ENCODE results near the gene ACVRL1.
A peak's percentile ranks its signal among the peaks of the same experiment; 100 is the strongest.

Gene ACVRL1

GRCh38 chr12:51926064-51926632 is 18.8 kb downstream of the ACVRL1 start:
- WGBS, 2 donors (ENCODE audit: extremely low coverage in 2 of 2, insufficient read length in 2 of 2, insufficient replicate concordance in 1 of 2), result no CpG with 5 or more reads among the region's 8 CpGs
- H2BK15ac ChIP-seq (ENCODE audit: low read length), result no peak overlapping the region

DNA sequence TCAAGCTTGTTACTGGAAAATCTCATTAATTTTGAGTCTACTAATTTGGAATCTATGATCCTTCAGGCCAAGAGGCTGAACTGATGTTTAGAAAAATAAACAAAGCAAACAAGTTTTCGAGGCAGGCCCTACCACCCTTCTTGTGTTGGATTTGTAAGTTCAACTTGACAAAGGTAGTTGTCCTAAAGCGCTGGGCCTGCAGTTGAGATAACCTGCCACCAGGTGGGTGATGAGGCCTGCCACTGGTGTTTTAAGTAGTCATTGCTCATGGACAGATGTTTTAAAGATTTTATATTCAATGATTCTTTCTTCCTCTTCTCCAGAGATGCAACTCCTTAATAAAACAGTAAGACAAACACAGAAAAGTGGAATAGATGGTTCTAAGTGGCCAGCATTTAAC is 19.4 kb downstream of the ACVRL1 start:
- H2BK15ac ChIP-seq (ENCODE audit: low read length), result no peak overlapping the region
- H3K79me1 ChIP-seq (ENCODE audit: low read depth, low read length), result no peaks in the 10 kb centered on the region
- H2BK12ac ChIP-seq (ENCODE audit: low read length), result no peak overlapping the region
- no peak overlapping the region for H3K14ac ChIP-seq (ENCODE audit: low read length)
- H3K4me1 ChIP-seq (ENCODE audit: control insufficient read depth in 2 of 2, insufficient read depth in 1 of 2, low read depth in 1 of 2, low read length in 2 of 2), result peaks cover 0 to 4% of the 10 kb centered on the region in 2 donors
- H2BK120ac ChIP-seq (ENCODE audit: low read depth, low read length), result no peak overlapping the region
- no peak overlapping the region for H3K9ac ChIP-seq (ENCODE audit: low read depth, low read length, poor library complexity)
- WGBS, 2 donors (ENCODE audit: extremely low coverage in 2 of 2, insufficient read length in 2 of 2, insufficient replicate concordance in 1 of 2), result no CpG with 5 or more reads among the region's 2 CpGs
- no peak overlapping the region for H3K4ac ChIP-seq (ENCODE audit: low read length)
- H2BK5ac ChIP-seq (ENCODE audit: low read length), result no peak overlapping the region
- no peaks in the 10 kb centered on the region for H3K36me3 ChIP-seq (replicated peaks in 1 of 2; ENCODE audit: control insufficient read depth in 2 of 2, insufficient read depth in 2 of 2, low read length in 2 of 2)
- no peak overlapping the region for H4K91ac ChIP-seq (ENCODE audit: low read depth, low read length, poor library complexity)
- no peak overlapping the region for H3K23ac ChIP-seq (ENCODE audit: low read depth, low read length, poor library complexity)
- H3K27me3 ChIP-seq (ENCODE audit: control insufficient read depth in 3 of 3, insufficient read depth in 3 of 3, low read depth in 1 of 3, low read length in 3 of 3), result peaks cover 0 to 30% (median 2%) of the 10 kb centered on the region in 3 experiments
- no peak overlapping the region for H4K8ac ChIP-seq (ENCODE audit: low read depth, low read length)
- no peak overlapping the region for H2AFZ ChIP-seq (ENCODE audit: low read length)
- no peak overlapping the region for H3K4me3 ChIP-seq (ENCODE audit: low read length in 2 of 2)
- H3K18ac ChIP-seq (ENCODE audit: low read length), result no peak overlapping the region
- H3K27ac ChIP-seq (replicated peaks; ENCODE audit: low read length), result no peak overlapping the region
- H3K9me3 ChIP-seq (replicated peaks in 1 of 2; ENCODE audit: control insufficient read depth in 2 of 2, insufficient read depth in 1 of 2, low read depth in 1 of 2, low read length in 2 of 2), result no peaks in the 10 kb centered on the region
- no peak for DNase-seq (ENCODE audit: low spot score)
- H2AK5ac ChIP-seq (ENCODE audit: low read depth, low read length), result no peak overlapping the region
- no peak overlapping the region for H3K4me2 ChIP-seq (ENCODE audit: insufficient read depth, low read length, poor library complexity, severe bottlenecking)

More at GRCh38 chr12:51926064-51926632, 18.8 kb downstream of the ACVRL1 start:
- Histone ChIP-seq H3K4me2 (ENCODE audit: insufficient read depth, low read length, poor library complexity, severe bottlenecking) (no peak overlapping the region), H2BK5ac (ENCODE audit: low read length) (no peak overlapping the region), H2AFZ (ENCODE audit: low read length) (peak overlapping the region; percentile 32), H4K91ac (ENCODE audit: low read depth, low read length, poor library complexity) (no peak overlapping the region), H3K23ac (ENCODE audit: low read depth, low read length, poor library complexity) (no peak overlapping the region), H3K18ac (ENCODE audit: low read length) (no peak overlapping the region), H3K4me3 (ENCODE audit: low read length in 2 of 2) (no peak overlapping the region), H3K4ac (ENCODE audit: low read length) (no peak overlapping the region), H3K27me3 (ENCODE audit: control insufficient read depth in 3 of 3, insufficient read depth in 3 of 3, low read depth in 1 of 3, low read length in 3 of 3) (peaks cover 0 to 30% (median 2%) of the 10 kb centered on the region in 3 experiments), H3K27ac (replicated peaks; ENCODE audit: low read length) (no peak overlapping the region), H3K9ac (ENCODE audit: low read depth, low read length, poor library complexity) (no peak overlapping the region), H3K36me3 (replicated peaks in 1 of 2; ENCODE audit: control insufficient read depth in 2 of 2, insufficient read depth in 2 of 2, low read length in 2 of 2) (no peaks in the 10 kb centered on the region), H2BK120ac (ENCODE audit: low read depth, low read length) (no peak overlapping the region), H2AK5ac (ENCODE audit: low read depth, low read length) (no peak overlapping the region), H2BK12ac (ENCODE audit: low read length) (no peak overlapping the region), H3K14ac (ENCODE audit: low read length) (no peak overlapping the region), H3K4me1 (ENCODE audit: control insufficient read depth in 2 of 2, insufficient read depth in 1 of 2, low read depth in 1 of 2, low read length in 2 of 2) (peaks cover 4 to 7% of the 10 kb centered on the region in 2 donors), H3K79me1 (ENCODE audit: low read depth, low read length) (no peaks in the 10 kb centered on the region), H4K8ac (ENCODE audit: low read depth, low read length) (no peak overlapping the region), H3K9me3 (replicated peaks in 1 of 2; ENCODE audit: control insufficient read depth in 2 of 2, insufficient read depth in 1 of 2, low read depth in 1 of 2, low read length in 2 of 2) (no peaks in the 10 kb centered on the region)
- no peak for DNase-seq (ENCODE audit: low spot score)

DNA sequence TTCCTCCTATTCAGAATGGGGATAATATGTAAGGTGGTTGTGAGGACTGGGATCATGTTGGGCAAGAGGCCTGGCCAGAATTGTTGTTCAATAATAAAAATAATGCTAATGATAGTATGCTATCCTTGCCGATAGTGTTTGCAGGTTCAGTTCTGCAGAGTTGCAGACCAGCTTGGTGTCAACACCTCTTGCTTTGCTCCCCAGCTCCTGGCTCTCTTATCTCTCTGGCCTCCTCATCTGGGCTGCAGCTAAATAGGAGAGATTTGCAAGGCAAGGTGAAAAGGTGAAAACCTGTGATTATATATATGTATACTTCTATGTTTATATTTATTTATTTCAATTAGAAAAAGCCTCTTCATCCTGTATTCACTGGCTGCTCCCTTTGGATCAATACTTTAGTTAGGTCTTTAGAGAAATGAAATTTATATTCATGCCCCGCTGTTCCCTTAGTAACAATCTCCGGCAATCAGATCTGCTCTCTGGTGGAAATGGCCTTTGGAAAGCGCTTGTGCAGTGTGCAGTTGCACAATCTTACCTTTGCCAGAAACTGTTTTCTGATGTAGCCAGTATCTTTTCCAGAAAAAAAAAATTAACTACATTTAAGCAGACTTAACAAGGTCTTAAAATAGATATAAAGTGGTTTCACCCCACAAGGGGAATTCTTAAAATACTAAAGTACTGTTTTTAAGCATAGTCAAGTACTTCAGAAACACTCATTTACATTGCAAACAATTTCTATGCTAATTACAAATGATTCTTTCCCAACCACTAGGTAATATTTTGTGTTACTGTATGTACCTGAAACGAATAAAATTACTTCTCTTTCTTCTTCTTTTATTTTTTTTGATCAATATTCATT is 25.1 kb downstream of the ACVRL1 start:
- H3K4ac ChIP-seq (ENCODE audit: low read length), result no peak overlapping the region
- no peak overlapping the region for H2BK15ac ChIP-seq (ENCODE audit: low read length)
- H3K27ac ChIP-seq (replicated peaks; ENCODE audit: low read length), result no peak overlapping the region
- no peaks in the 10 kb centered on the region for H3K79me1 ChIP-seq (ENCODE audit: low read depth, low read length)
- H3K18ac ChIP-seq (ENCODE audit: low read length), result no peak overlapping the region
- H3K27me3 ChIP-seq (ENCODE audit: control insufficient read depth in 3 of 3, insufficient read depth in 3 of 3, low read depth in 1 of 3, low read length in 3 of 3), result peaks cover 0 to 21% (median 0%) of the 10 kb centered on the region in 3 experiments
- H2BK5ac ChIP-seq (ENCODE audit: low read length), result no peak overlapping the region
- H3K4me1 ChIP-seq (ENCODE audit: control insufficient read depth in 2 of 2, insufficient read depth in 1 of 2, low read depth in 1 of 2, low read length in 2 of 2), result no peaks in the 10 kb centered on the region
- no peak overlapping the region for H3K23ac ChIP-seq (ENCODE audit: low read depth, low read length, poor library complexity)
- H3K36me3 ChIP-seq (replicated peaks in 1 of 2; ENCODE audit: control insufficient read depth in 2 of 2, insufficient read depth in 2 of 2, low read length in 2 of 2), result no peaks in the 10 kb centered on the region
- no peak overlapping the region for H3K4me3 ChIP-seq (ENCODE audit: low read length in 2 of 2)
- H3K14ac ChIP-seq (ENCODE audit: low read length), result no peak overlapping the region
- H3K9me3 ChIP-seq (replicated peaks in 1 of 2; ENCODE audit: control insufficient read depth in 2 of 2, insufficient read depth in 1 of 2, low read depth in 1 of 2, low read length in 2 of 2), result no peaks in the 10 kb centered on the region
- no peak overlapping the region for H4K8ac ChIP-seq (ENCODE audit: low read depth, low read length)
- H2BK120ac ChIP-seq (ENCODE audit: low read depth, low read length), result no peak overlapping the region
- H2AK5ac ChIP-seq (ENCODE audit: low read depth, low read length), result no peak overlapping the region
- no peak overlapping the region for H4K91ac ChIP-seq (ENCODE audit: low read depth, low read length, poor library complexity)
- H2BK12ac ChIP-seq (ENCODE audit: low read length), result no peak overlapping the region
- H2AFZ ChIP-seq (ENCODE audit: low read length), result no peak overlapping the region
- H3K9ac ChIP-seq (ENCODE audit: low read depth, low read length, poor library complexity), result no peak overlapping the region
- WGBS, 2 donors (ENCODE audit: extremely low coverage in 2 of 2, insufficient read length in 2 of 2, insufficient replicate concordance in 1 of 2), result no CpG with 5 or more reads among the region's 5 CpGs
- no peak for DNase-seq (ENCODE audit: low spot score)
- H3K4me2 ChIP-seq (ENCODE audit: insufficient read depth, low read length, poor library complexity, severe bottlenecking), result no peak overlapping the region

DNA sequence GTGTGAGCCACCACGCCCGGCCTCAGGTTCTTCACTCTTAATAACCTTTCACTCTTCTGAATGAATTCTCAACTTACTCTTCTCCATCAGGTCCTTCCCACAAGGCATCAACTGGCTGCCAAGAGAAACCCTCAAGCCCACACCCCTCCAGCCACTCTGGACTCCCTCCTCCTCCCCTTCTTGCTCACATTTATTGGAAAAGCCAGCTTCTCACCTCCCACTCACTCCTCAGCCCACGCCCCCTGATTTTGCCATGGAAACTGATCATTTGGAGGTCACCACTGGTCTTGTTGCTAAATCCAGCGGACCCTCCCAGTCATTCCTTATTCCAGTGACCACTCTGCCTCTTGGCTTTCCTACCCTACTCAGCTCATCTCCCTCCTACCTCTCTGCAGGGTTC is 26.8 kb downstream of the ACVRL1 start:
- Histone ChIP-seq H2BK5ac (ENCODE audit: low read length) (no peak overlapping the region), H3K23ac (ENCODE audit: low read depth, low read length, poor library complexity) (no peak overlapping the region), H2AK5ac (ENCODE audit: low read depth, low read length) (no peak overlapping the region), H2BK15ac (ENCODE audit: low read length) (no peak overlapping the region), H3K79me1 (ENCODE audit: low read depth, low read length) (no peaks in the 10 kb centered on the region), H2BK120ac (ENCODE audit: low read depth, low read length) (no peak overlapping the region), H3K4ac (ENCODE audit: low read length) (no peak overlapping the region), H2BK12ac (ENCODE audit: low read length) (no peak overlapping the region), H2AFZ (ENCODE audit: low read length) (no peak overlapping the region), H3K9me3 (replicated peaks in 1 of 2; ENCODE audit: control insufficient read depth in 2 of 2, insufficient read depth in 1 of 2, low read depth in 1 of 2, low read length in 2 of 2) (no peaks in the 10 kb centered on the region), H3K18ac (ENCODE audit: low read length) (no peak overlapping the region), H4K91ac (ENCODE audit: low read depth, low read length, poor library complexity) (no peak overlapping the region), H3K4me3 (ENCODE audit: low read length in 2 of 2) (no peak overlapping the region), H3K36me3 (replicated peaks in 1 of 2; ENCODE audit: control insufficient read depth in 2 of 2, insufficient read depth in 2 of 2, low read length in 2 of 2) (no peaks in the 10 kb centered on the region), H3K14ac (ENCODE audit: low read length) (no peak overlapping the region), H3K4me2 (ENCODE audit: insufficient read depth, low read length, poor library complexity, severe bottlenecking) (no peak overlapping the region), H3K27me3 (ENCODE audit: control insufficient read depth in 3 of 3, insufficient read depth in 3 of 3, low read depth in 1 of 3, low read length in 3 of 3) (peaks cover 0 to 25% (median 0%) of the 10 kb centered on the region in 3 experiments), H3K9ac (ENCODE audit: low read depth, low read length, poor library complexity) (no peak overlapping the region), H3K27ac (replicated peaks; ENCODE audit: low read length) (no peak overlapping the region), H4K8ac (ENCODE audit: low read depth, low read length) (no peak overlapping the region), H3K4me1 (ENCODE audit: control insufficient read depth in 2 of 2, insufficient read depth in 1 of 2, low read depth in 1 of 2, low read length in 2 of 2) (peaks cover 0 to 5% of the 10 kb centered on the region in 2 donors)
- no CpG with 5 or more reads among the region's 4 CpGs for WGBS, 2 donors (ENCODE audit: extremely low coverage in 2 of 2, insufficient read length in 2 of 2, insufficient replicate concordance in 1 of 2)
- DNase-seq (ENCODE audit: low spot score), result no peak

All from neuronal stem cell (in vitro differentiated cells).